Activated CD8-positive, alpha-beta memory T cell treated with anti-CD3 and anti-CD28 coated beads for 48 hours (primary cell): ENCODE results near the gene SVOP.
"Not testable (repeated sequence)": the region's sequence is repeated elsewhere in the genome, so short reads cannot be mapped to it uniquely, and the experiment has no call there.

Source experiments
- DNase-seq, 3 experiments: peaks; one replicate each; pipeline ENCODE4 v3.0.0-alpha.2; 2020; ENCODE audit warnings: low read depth in 2 of 3, low spot score in 2 of 3

Gene SVOP

GRCh38 chr12:109020796-109021380 lies at the start of gene SVOP:
SVOP (minus strand) TSS chr12:109021068; CDS start chr12:109020868, 200 bp downstream.
- DNase-seq = peak in 2 of 3 experiments; percentile 2 to 6

DNA sequence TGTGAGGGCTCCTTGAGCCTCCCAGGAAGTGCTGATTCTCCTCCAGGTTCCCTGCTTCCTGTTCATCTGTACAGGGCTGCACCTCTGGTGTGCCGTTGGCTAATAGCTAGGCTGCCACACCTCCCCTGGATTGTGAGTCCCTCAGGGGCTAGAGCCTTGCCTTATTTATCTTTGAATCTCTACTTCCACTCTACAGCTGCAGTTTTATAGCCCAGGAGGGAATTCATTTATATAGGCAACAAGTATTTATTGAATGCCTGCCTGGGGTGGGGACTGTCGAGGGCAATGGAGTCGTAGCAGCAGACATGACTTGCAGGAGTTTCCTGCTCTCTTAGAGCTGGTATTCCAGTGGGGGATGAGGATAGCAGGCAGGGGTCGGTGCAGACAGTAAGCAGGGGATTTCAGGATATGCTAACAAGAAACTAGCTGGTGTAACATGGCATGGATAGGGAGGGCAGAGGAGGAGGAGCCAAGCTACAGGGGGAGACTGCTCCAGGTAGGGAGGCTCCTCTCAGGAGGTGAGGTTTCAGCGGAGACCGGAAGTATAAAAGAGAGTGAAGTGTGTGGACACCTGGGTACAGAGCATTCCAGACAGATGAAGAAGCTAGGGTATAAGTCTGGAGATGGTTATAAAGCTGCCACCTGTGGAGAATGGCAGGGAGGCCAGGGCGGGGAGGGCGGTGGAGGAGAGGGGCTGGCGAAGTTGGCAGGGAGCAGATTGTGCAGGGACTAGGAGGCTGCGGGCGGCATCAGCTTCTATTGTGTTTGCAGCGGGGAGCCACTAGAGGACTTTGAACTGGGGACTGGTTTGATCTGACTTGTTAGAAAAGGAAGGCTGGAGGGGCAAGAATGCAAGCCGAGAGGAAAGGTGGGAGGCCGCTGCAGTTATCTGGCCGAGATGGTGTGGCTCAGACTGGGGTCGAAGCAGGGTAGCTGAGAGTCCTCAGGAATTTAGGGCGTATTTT lies 48.7 kb upstream of the SVOP start:
- no peak for DNase-seq

GRCh38 chr12:109065853-109066193 lies 45.0 kb upstream of the SVOP start:
- no peak for DNase-seq

DNA sequence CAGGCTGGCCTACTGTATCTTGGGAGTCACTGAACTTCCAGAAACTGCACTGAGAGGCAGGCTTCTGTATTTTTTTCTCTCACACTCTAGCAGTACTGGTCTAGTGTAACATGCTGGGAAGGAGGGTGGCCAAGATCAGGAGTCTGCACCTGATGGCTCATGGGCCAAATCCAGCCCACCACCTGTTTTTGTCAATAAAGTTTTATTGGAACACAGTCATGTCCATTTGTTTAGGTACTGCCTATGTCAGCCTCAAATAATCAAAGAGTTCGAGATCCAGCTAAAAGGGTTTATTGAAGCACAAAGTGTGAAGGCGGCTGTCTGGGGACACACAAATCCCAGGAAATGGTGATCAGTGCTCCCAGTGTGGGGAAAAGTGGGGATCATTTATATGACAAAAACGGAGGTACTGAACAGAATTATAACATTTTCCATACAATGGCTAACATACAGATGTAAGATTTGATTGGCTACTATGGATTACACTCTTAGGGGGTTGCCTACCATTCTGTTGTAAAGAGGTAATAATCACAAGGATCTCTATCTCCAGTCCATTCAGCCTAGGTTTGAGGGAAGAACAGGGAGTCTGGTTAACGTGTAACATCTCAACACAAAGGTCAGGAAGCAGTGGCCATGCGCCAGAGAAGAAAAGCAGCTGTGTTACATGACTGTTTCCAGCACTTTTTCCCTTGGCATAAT lies 44.4 kb upstream of the SVOP start:
- DNase-seq = no peak

DNA sequence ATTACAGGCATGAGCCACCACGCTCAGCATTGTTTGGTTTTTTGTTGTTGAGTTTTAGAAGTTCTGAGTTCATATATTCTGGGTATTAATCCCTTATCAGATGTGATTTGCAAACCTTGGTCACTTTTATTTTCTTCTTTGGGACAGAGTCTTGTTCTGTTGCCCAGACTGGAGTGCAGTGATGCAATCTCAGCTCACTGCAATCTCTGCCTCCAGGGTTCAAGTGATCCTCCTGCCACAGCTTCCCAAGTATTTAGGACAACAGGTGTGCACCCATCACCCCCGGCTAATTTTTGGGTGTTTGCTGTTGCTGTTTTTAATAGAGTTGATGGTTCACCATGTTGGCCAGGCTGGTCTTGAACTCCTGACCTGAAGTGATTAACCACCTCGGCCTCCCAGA lies 43.3 kb upstream of the SVOP start:
- DNase-seq = no peak

DNA sequence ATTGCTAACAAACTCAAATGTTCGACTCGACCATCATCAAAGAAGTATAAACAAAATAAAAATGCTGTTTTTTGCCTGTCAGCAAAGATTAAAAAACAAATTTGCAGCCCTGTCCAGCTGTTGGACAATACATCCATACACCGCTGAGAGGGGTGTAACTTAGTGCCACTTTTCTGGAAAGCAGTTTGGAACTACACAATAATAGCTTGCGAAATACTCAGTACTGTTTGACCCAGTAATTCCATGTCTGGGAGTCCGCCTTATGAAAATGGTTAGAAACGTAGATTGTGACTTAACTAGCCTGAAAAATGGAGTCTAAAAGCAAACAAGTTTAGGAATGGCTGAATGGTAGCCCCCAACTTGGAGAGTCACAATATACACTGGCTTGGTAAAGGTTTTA lies 37.9 kb upstream of the SVOP start:
- DNase-seq = no peak

DNA sequence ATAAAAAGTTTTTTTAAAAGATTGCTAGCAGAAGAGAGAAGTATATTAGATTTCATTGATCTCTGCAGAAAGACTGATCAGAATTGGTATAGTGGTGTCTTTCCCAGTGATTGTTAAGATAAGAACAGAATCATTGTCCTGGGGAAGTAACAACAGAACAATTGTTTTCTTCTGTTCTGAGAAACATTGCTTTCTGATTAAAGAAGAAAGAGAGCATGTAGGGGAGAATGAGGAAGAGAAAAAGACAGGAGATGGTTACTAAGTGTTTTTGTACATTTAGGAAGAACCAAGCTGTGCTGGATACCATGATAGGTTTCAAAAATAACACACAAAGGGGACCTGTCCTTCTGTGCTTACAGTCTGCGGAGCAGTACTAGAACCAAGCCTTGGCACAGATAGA lies 36.5 kb upstream of the SVOP start:
- DNase-seq = no peak

- DNase-seq = no peak
These were observed 36.0 kb upstream of the SVOP start for GRCh38 chr12:109056891-109057290.

- no peak for DNase-seq
These were observed 33.7 kb upstream of the SVOP start for GRCh38 chr12:109054520-109054919.

DNA sequence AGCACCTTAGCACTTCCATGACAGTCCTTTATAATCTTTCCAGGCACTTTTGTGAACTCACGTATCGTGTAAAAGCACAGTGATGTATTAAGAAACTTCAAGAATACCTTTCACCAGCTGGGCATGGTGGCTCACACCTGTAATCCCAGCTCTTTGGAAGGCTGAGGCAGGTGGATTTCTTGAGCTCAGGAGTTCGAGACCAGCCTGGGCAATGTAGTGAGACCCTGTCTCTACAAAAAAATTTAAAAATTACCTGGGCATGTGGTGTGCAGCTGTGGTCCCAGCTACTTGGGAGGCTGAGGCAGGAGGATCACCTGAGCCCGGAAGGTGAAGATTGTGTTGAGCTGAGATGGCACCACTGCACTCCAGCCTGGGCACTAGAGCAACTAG lies 33.3 kb upstream of the SVOP start:
- not testable (repeated sequence) for DNase-seq

- DNase-seq = no peak
These were observed 32.7 kb upstream of the SVOP start for GRCh38 chr12:109053382-109054123.

DNA sequence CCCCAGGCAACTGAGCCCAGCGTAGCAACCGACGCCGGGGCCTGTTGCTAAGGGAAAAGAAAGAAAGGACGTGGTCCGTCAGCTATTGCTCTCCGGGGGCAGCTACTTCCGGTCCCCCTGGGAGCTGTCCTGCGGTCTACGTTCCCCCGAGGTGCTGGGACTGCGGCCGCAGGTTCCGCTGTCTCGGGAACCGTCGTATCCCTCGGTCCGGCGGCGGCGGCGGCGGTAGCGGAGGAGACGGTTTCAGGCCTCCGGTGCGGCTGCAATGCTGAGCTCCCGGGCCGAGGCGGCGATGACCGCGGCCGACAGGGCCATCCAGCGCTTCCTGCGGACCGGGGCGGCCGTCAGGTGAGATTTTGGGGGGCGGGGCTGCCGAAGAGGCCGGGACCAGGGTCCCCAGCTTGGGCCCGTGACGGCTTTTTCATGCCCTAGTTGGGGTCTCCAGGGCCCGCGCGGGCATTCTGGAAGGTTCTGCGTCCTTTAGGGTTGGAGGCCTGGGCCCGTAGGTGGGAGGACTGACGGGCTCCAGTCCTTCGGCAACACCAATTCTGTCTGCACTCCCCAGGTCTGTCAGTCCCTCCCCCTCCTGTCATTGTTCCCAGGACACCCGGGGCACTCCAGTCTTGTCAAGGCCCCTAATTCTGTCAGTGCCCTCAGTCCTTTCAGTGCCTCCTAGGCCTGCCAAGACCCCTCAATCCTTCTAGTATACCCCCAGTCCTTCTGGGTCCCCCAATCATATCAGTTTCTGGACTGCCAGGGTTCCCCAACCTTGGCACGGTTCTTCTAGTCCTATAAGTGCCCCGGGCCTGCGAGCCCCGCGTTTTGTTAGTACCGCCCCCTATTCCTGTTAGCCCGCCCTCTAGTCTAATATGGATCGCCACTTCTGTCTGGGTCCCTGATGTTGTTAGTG lies 31.8 kb upstream of the SVOP start, which contains the start of gene USP30:
Gene USP30, plus strand, starts transcription at position 163 of the 910 bp plus-strand sequence. Its CDS starts 103 bp downstream, at position 266.
- peak; percentile 57 to 66 (median 65) for DNase-seq

- DNase-seq = no peak
These were observed 31.2 kb upstream of the SVOP start for GRCh38 chr12:109052097-109052413.

- DNase-seq = not testable (repeated sequence)
These were observed 28.9 kb upstream of the SVOP start for GRCh38 chr12:109049794-109050193.

GRCh38 chr12:109048706-109049105 lies 27.8 kb upstream of the SVOP start:
- DNase-seq = not testable (repeated sequence)

DNA sequence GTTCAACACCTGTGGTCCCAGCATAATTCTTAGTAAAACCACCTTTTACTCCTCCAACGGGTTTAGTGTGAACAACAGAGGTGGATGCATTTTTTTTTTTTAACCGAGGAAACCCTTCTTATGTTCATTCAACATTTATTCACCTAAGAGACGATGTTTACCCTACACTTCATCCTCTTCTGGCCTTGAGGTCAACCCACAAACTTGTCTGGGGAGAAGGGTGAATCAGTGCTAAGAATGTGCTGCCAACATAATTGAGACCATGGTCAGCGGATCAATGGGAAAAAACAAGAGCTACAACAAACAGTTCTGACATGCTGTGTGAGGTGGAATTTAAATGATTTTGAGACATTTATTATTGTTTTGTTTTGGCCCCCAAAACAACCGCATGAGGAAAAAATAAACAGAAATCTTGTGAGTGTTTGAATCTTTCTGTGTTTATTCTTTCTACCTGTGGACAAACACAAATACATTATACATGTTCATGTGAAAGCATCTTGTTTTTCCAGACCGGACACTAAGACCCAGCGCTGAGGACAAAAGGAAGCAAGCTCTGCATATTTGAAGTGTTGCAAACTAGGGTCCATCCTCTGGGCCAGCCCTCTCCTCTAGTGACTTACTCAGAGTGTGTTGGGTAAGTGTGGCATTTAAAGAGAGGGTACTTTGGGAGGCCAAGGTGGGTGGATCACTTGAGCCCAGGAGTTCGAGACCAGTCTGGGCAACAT lies 26.4 kb upstream of the SVOP start:
- DNase-seq = no peak

DNA sequence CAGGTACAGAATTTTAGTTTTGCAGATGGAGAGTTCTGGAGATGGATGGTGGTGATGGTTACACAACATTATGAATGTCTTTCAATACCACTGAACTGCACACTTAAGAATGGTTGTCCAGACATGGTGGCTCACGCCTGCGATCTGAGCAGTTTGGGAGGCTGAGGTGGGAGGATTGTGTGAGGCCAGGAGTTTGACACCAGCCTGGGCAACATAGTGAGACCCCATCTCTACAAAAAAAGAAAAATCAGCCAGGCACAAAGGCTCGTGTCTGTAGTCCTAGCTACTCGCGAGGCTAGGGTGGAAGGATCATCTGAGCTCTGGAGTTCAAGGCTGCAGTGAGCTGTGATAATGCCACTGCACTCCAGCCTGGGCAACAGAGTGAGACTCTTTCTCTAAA lies 23.4 kb upstream of the SVOP start:
- DNase-seq = no peak

DNA sequence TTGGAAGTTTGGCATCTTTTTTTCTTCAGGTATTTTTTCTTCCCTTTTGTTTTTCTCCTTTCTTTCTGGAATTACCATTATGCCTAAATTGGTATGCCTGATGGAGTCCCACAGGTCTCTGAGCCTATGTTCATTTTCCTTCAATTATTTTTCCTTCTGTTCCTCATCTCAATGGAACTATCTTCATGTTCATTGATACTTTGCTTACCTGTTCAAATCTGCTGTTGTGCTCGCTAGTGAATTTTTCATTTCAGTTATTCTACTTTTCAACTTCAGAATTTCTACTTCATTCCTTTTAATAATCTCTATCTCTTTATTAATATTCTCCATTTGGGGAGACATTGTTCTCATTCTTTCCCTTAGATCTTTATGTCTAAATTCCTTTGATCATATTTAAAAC lies 16.1 kb upstream of the SVOP start:
- DNase-seq = no peak
